ENCODE data around the gene LRRC46. TPM values are rescaled to one million over a fixed set of nuclear protein-coding genes. Genes with fewer than 3 reads are reported as not detected.
A peak's percentile ranks its signal among the peaks of the same experiment; 100 is the strongest.

LRRC46 gene
- total and polyA plus RNA-seq, 2 experiments from 2014 or later, result 1.9 TPM; not detected in 1

DNA sequence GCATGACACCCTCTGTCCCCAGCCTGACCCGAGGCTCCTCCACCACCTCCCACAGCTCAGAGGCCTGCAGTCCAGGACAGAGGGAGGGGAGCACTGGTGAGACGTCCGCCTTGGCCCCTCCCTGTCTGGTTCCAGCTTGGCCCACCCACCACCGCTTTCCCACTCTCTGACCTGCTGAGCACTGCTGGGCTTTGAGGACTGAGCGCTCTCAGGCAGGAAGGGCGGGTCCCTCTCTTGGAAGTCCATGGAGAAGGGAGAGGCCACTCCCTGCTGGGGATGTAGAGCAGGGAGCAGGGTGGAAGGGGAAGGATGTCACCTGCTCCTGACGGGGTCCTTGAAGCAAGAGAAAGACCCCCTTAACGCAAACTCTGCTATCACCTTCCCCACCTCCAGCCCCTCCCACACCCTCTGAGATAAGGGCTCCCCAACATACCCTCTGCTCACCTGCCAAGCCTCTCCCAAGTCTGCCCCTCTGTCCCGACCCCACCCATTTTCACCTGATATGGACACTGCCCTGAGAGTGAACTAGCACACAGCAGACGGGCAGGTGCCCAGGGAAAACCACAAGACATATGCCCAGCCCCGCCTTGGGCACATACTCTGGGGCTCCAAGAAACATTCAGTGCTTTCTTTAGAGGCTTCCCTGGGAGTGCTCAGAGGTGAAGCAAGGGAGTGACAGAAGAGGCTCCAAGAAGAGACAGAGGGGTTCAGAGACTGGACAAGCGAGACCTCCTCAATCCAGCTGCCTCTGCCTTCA is 11.3 kb upstream of the LRRC46 start:
- H3K36me3 ChIP-seq, result peaks cover 5% of the 10 kb centered on the region
- no peak overlapping the region for H3K27ac ChIP-seq
- H3K4me3 ChIP-seq, result no peak overlapping the region
- DNase-seq (ENCODE audit: low read depth in 1 of 2, low spot score in 1 of 2), result no peak
- no peaks in the 10 kb centered on the region for H3K27me3 ChIP-seq
- H3K4me1 ChIP-seq (ENCODE audit: low read depth), result peaks cover 8% of the 10 kb centered on the region
- H3K9me3 ChIP-seq (ENCODE audit: low read depth), result no peaks in the 10 kb centered on the region
- no peak for TF ChIP-seq CTCF (IDR thresholded peaks at IDR 0.05; ENCODE audit: low read depth, low read length)

DNA sequence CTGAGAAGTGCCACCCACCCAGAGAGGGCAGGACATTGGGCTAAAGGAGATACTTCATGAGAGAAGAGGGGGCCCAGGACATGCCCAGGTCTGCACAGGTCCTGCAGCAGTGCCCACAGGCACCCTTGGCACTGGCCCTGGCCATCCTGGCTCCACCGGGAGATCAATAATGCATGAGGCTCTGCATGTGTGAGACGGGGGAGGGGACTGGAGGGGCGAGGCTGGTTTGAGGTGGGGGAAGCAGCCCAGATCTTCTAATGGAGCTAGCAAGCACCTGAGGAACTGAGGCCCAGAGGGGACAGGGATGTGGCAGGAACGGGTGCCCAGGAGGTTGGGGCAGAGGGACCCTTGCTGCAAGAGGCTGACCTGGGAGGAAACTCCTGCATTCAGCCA is 10.4 kb upstream of the LRRC46 start:
- H3K36me3 ChIP-seq, result peaks cover 11% of the 10 kb centered on the region
- no peaks in the 10 kb centered on the region for H3K9me3 ChIP-seq (ENCODE audit: low read depth)
- H3K4me1 ChIP-seq (ENCODE audit: low read depth), result peaks cover 8% of the 10 kb centered on the region
- DNase-seq (ENCODE audit: low read depth in 1 of 2, low spot score in 1 of 2), result no peak
- no peaks in the 10 kb centered on the region for H3K27me3 ChIP-seq
- H3K4me3 ChIP-seq, result peak overlapping the region; percentile 63
- no peak for TF ChIP-seq CTCF (IDR thresholded peaks at IDR 0.05; ENCODE audit: low read depth, low read length)
- no peak overlapping the region for H3K27ac ChIP-seq

DNA sequence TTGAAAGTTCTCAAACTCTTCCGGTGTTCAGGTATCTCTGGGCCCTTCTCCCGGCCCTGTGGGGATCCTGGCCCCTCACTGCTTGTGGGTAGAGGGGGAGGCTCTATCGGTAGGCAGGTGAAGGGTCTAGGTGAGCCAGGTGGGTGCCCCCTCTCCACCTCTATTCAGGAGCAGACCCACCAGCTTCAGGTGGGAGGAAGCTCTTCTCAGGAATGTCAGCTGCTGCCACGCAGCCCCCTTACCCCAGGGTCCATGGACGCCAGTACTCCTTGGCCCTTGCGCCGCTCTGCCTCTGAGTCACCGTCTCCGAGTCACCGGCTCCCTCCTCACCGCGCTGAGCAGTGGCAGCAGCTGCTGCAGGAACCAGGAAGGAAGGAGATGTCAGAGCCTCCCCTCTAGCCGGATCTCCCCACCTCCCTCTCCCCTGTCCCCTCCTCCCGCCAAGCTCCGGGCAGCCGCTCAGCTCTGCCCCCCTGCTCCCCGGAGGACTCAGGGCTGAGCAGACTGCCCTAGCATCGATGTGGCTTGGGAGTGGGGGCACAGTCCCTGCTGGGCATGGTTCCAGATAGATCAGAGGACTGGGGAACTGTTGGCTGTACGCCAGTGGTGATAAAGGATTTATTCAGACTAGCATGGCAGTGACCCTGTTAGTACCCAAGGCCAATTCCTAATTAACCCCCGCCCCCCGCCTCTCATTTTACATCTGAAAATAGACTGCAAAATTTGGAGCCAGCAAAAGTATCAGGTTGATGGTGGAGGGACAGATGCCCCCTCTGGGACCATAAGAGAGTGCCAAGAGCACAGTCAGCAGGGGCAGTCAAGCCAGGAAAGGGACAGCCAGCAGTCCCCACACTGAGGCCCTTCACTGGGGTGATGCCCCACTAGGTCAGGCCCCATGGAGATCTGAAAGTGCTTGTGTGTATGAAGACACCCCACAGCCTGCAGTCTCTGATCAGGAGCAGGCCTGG is 9.8 kb upstream of the LRRC46 start, which contains the start of gene OSBPL7:
OSBPL7 (minus strand) TSS at position 371 of the 968 bp plus-strand sequence. CDS start 1,516 bp downstream, outside the sequence.
- Histone ChIP-seq H3K27ac (no peak within 1 kb of the TSS), H3K36me3 (peaks cover 12% of the 10 kb centered on the region), H3K4me1 (ENCODE audit: low read depth) (peaks cover 8% of the 10 kb centered on the region), H3K4me3 (peak within 1 kb of the TSS; percentile 63), H3K27me3 (no peaks in the 10 kb centered on the region), H3K9me3 (ENCODE audit: low read depth) (no peaks in the 10 kb centered on the region)
- peak; percentile 21 for TF ChIP-seq CTCF (IDR thresholded peaks at IDR 0.05; ENCODE audit: low read depth, low read length)
- peak; percentile 85 to 88 for DNase-seq (ENCODE audit: low read depth in 1 of 2, low spot score in 1 of 2)

DNA sequence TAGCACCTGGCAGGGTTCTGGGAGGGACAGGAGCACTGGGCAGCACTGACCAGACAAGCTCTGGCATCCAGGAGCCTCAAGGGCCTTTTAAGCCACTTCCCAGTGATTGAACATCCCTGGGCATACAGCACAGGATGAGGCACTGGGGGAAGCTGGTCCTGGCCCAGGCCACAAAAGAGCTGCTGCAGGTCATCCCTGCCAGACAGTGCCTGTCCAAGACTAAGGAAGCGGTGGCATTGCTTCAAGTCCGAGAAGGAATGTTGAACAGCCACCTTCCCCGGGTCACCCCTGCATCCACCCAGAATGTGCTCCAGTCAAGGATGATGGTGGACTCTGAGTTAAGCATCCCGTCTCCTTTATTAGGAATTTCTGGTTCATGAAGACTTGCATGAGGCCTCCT is 8.7 kb upstream of the LRRC46 start:
- no peaks in the 10 kb centered on the region for H3K27me3 ChIP-seq
- peaks cover 19% of the 10 kb centered on the region for H3K36me3 ChIP-seq
- no peak for TF ChIP-seq CTCF (IDR thresholded peaks at IDR 0.05; ENCODE audit: low read depth, low read length)
- H3K9me3 ChIP-seq (ENCODE audit: low read depth), result no peaks in the 10 kb centered on the region
- H3K27ac ChIP-seq, result no peak overlapping the region
- no peak for DNase-seq (ENCODE audit: low read depth in 1 of 2, low spot score in 1 of 2)
- no peak overlapping the region for H3K4me3 ChIP-seq
- H3K4me1 ChIP-seq (ENCODE audit: low read depth), result peaks cover 8% of the 10 kb centered on the region

DNA sequence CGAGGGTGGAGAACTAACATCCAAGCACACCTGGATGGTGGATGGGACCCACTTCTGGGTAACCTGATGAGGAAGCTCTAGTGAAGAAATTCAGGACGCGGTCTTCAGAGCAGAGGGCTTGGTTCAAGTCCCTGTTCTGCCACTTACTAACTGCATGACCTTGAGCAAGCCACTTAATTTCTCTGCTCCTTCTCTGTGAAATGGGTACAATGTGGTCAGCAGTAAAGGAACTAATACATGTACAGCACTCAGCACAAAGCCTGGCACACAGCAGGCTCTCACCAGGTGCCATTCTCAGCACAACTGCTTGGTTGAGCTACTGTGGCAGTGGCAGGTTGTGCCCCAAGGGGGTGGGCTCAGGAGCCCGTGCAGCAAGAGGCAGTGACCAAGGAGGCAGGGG is 8.0 kb upstream of the LRRC46 start:
- DNase-seq (ENCODE audit: low read depth in 1 of 2, low spot score in 1 of 2), result no peak
- Histone ChIP-seq H3K27ac (no peak overlapping the region), H3K9me3 (ENCODE audit: low read depth) (no peaks in the 10 kb centered on the region), H3K4me1 (ENCODE audit: low read depth) (peaks cover 8% of the 10 kb centered on the region), H3K36me3 (peaks cover 25% of the 10 kb centered on the region), H3K27me3 (no peaks in the 10 kb centered on the region), H3K4me3 (no peak overlapping the region)
- TF ChIP-seq CTCF (IDR thresholded peaks at IDR 0.05; ENCODE audit: low read depth, low read length), result no peak
